ENCODE data around the gene BACH2.

GRCh38 chr6:90107371-90107770 is 189.3 kb downstream of the BACH2 start:
- TF ChIP-seq SIX5 (IDR thresholded peaks at IDR 0.05; ENCODE audit: low read depth, low read length): no peak
- no peak for TF ChIP-seq EGR1 (IDR thresholded peaks at IDR 0.05; ENCODE audit: borderline replicate concordance, low read depth, low read length)
- TF ChIP-seq CTCF (IDR thresholded peaks at IDR 0.05; ENCODE audit: control extremely low read depth in 1 of 3, insufficient read depth in 1 of 3, low read depth in 1 of 3, low read length in 3 of 3): no peak
- TF ChIP-seq POLR2A (IDR thresholded peaks at IDR 0.05; ENCODE audit: control extremely low read depth in 1 of 2, low read depth in 2 of 2, low read length in 2 of 2): no peak
- TF ChIP-seq TCF12 (IDR thresholded peaks at IDR 0.05; ENCODE audit: low read depth, low read length): no peak
- TF ChIP-seq EP300 (IDR thresholded peaks at IDR 0.05; ENCODE audit: borderline replicate concordance in 1 of 2, low read depth in 2 of 2, low read length in 2 of 2): no peak
- TF ChIP-seq TAF1 (IDR thresholded peaks at IDR 0.05; ENCODE audit: low read depth, low read length): no peak
- no peak for TF ChIP-seq SP2 (IDR thresholded peaks at IDR 0.05; ENCODE audit: low read length)
- no peak for TF ChIP-seq KDM1A (IDR thresholded peaks at IDR 0.05; ENCODE audit: borderline replicate concordance, low read length)
- no peak for TF ChIP-seq RAD21 (IDR thresholded peaks at IDR 0.05 in 1 of 2, conservative IDR thresholded peaks at IDR 0.05 in 1 of 2; ENCODE audit: low read depth in 2 of 2, low read length in 2 of 2)
